CD14-positive monocyte (primary cell): Measurements from ENCODE around the gene PSMA6. TPM values are rescaled to one million over a fixed set of nuclear protein-coding genes. Genes with fewer than 3 reads are reported as not detected.

Source experiments
- DNase-seq, 3 donors: peaks; one replicate each; pipeline ENCODE4 v3.0.0-alpha.2; 2011 to 2022
- H2AFZ ChIP-seq: 2 replicates; pipeline ENCODE4 v1.6.0; 2012; ENCODE audit warnings: mild to moderate bottlenecking, low read depth, low read length, inconsistent platforms; ENCODE audit not compliant: insufficient read depth, poor library complexity, severe bottlenecking
- H3K27ac ChIP-seq, 2 donors: 1 replicate in 1 of 2; 2 replicates in 1 of 2; pipeline ENCODE4 v1.5.1; 2012 to 2013; ENCODE audit warnings: low read length in 2 of 2, control low read depth in 1 of 2, inconsistent platforms in 1 of 2, low read depth in 1 of 2, mild to moderate bottlenecking in 1 of 2
- H3K27me3 ChIP-seq, 2 donors: one replicate each; pipeline versions ENCODE4 v1.6.0 to v1.6.1; 2011 to 2013; ENCODE audit warnings: low read length in 2 of 2; ENCODE audit not compliant: control insufficient read depth in 2 of 2, insufficient read depth in 2 of 2
- H3K36me3 ChIP-seq, 2 donors: replicated peaks in 1 of 2; 1 replicate in 1 of 2; 2 replicates in 1 of 2; pipeline versions ENCODE4 v1.5.1 to v1.6.1; 2012 to 2013; ENCODE audit warnings: low read length in 2 of 2, control low read depth in 1 of 2, inconsistent platforms in 1 of 2, mild to moderate bottlenecking in 1 of 2; ENCODE audit not compliant: insufficient read depth in 2 of 2, control insufficient read depth in 1 of 2
- H3K4me1 ChIP-seq, 2 donors: 1 replicate in 1 of 2; 2 replicates in 1 of 2; pipeline versions ENCODE4 v1.5.1 to v1.6.1; 2012 to 2013; ENCODE audit warnings: low read length in 2 of 2, control low read depth in 1 of 2, inconsistent platforms in 1 of 2, mild to moderate bottlenecking in 1 of 2, moderate library complexity in 1 of 2; ENCODE audit not compliant: insufficient read depth in 2 of 2, control insufficient read depth in 1 of 2
- H3K4me2 ChIP-seq: replicated peaks from 2 replicates; pipeline ENCODE3; 2012; ENCODE audit warnings: low read length, moderate library complexity, mild to moderate bottlenecking; ENCODE audit not compliant: poor library complexity, severe bottlenecking; ENCODE audit errors: extremely low read depth
- H3K4me3 ChIP-seq, 3 experiments: fragments of 200-600 bp in 1 of 3; sonication (generic) in 1 of 3; replicated peaks in 1 of 3; 1 replicate in 2 of 3; 2 replicates in 1 of 3; pipeline ENCODE4 v1.5.1; 2011 to 2013; ENCODE audit warnings: low read length in 3 of 3, mild to moderate bottlenecking in 3 of 3, control low read depth in 2 of 3, low read depth in 2 of 3, inconsistent platforms in 1 of 3, moderate library complexity in 1 of 3
- H3K79me2 ChIP-seq: 2 replicates; pipeline ENCODE4 v1.6.0; 2012; ENCODE audit warnings: mild to moderate bottlenecking, control low read depth, inconsistent platforms, low read length, moderate library complexity; ENCODE audit not compliant: insufficient read depth
- H3K9ac ChIP-seq: 2 replicates; pipeline ENCODE4 v1.6.0; 2017; ENCODE audit warnings: low read length, mild to moderate bottlenecking; ENCODE audit not compliant: insufficient read depth, poor library complexity, severe bottlenecking
- H3K9me3 ChIP-seq, 2 donors: replicated peaks in 1 of 2; 1 replicate in 1 of 2; 2 replicates in 1 of 2; pipeline versions ENCODE4 v1.5.1 to v1.6.1; 2012 to 2013; ENCODE audit warnings: low read length in 2 of 2, control low read depth in 1 of 2; ENCODE audit not compliant: control insufficient read depth in 1 of 2, insufficient read depth in 1 of 2
- H4K20me1 ChIP-seq: 2 replicates; pipeline ENCODE4 v1.6.0; 2012; ENCODE audit warnings: mild to moderate bottlenecking, low read length, control low read depth, moderate library complexity; ENCODE audit not compliant: insufficient read depth
- H3K27ac Mint-ChIP-seq, 7 donors: one replicate each; pipeline ENCODE4 v1.8.0; 2020; ENCODE audit warnings: mild to moderate bottlenecking in 7 of 7, mixed read lengths in 7 of 7, moderate library complexity in 6 of 7, inconsistent platforms in 2 of 7
- H3K27me3 Mint-ChIP-seq, 3 donors: one replicate each; pipeline ENCODE4 v1.8.0; 2021 to 2022; ENCODE audit warnings: low read depth in 3 of 3, mild to moderate bottlenecking in 3 of 3, mixed read lengths in 3 of 3, moderate library complexity in 3 of 3, inconsistent platforms in 1 of 3
- H3K36me3 Mint-ChIP-seq, 2 donors: one replicate each; pipeline ENCODE4 v1.8.0; 2020; ENCODE audit warnings: mixed read lengths in 2 of 2, inconsistent platforms in 1 of 2, mild to moderate bottlenecking in 1 of 2
- H3K4me1 Mint-ChIP-seq: one replicate; pipeline ENCODE4 v1.8.0; 2020; ENCODE audit warnings: mild to moderate bottlenecking, mixed read lengths
- H3K4me3 Mint-ChIP-seq, 2 donors: one replicate each; pipeline ENCODE4 v1.8.0; 2020; ENCODE audit warnings: mild to moderate bottlenecking in 2 of 2, mixed read lengths in 2 of 2, moderate library complexity in 1 of 2
- H3K9me3 Mint-ChIP-seq, 7 donors: one replicate each; pipeline ENCODE4 v1.8.0; 2020 to 2022; ENCODE audit warnings: mixed read lengths in 7 of 7, mild to moderate bottlenecking in 6 of 7, moderate library complexity in 6 of 7, inconsistent platforms in 2 of 7
- WGBS: methylation state at CpG from one replicate; pipeline ENCODE4 v1.1.5; 2013; ENCODE audit warnings: missing lambda C conversion rate; ENCODE audit not compliant: insufficient coverage; 5-methylcytosine and 5-hydroxymethylcytosine counted together
- intact Hi-C, 2 donors: fragments of 100-400 bp; cut with micrococcal nuclease; formaldehyde crosslinking; loops; one replicate each; pipeline versions ENCODE4 v1.15.0 to v1.15.1; 2023
- polyA plus RNA-seq, 3 donors: library from polyadenylated mRNA; depleted of rRNA in 1 of 3; unstranded in 2 of 3; stranded (reverse) in 1 of 3; fragments of 300-500 nt in 2 of 3; fragments of >200 nt in 1 of 3; fragmentation: Illumina TruSeq in 2 of 3; gene quantifications; 1 replicate in 2 of 3; 2 replicates in 1 of 3; pipeline ENCODE4 v1.2.3, GENCODE V29; 2012 to 2021
- TF ChIP-seq, protein P1 (sequence below): fragments of 200-600 bp; IDR thresholded peaks from one replicate; pipeline ENCODE4 v1.8.0; 2022; ENCODE audit warnings: antibody characterized with exemption, mild to moderate bottlenecking

Gene PSMA6
- polyA plus RNA-seq, 3 donors: 144 to 572 (median 480) TPM

DNA sequence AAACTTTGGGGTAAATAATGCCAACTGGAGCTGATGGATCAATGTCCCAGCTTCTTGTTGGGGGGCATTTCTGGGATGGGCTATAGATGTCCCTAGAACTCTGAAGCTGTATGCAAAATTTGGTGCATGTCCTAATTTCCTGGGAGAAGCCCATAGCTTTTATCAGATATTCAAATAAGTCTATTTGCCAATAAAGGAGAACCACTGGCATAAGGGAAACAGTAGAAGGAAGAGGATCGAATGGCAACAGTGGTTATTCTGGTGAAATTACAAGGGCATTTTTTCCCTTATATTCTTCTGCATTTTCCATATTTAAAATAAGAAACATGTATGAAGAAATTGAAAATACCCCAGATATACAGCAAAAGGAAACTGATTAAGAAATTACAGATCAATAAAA is 34.2 kb downstream of the PSMA6 start:
- no peak overlapping the region for H3K4me2 ChIP-seq
- Mint-ChIP-seq H3K9me3 (no peaks in the 10 kb centered on the region), H3K4me1 (no peaks in the 10 kb centered on the region), H3K27me3 (peaks cover 0 to 1% (median 0%) of the 10 kb centered on the region in 3 donors), H3K36me3 (no peaks in the 10 kb centered on the region), H3K27ac (peak overlapping the region in 1 of 7 donors; percentile 2), H3K4me3 (no peak overlapping the region)
- H3K9ac ChIP-seq: no peak overlapping the region
- no peak for DNase-seq
- H4K20me1 ChIP-seq: no peaks in the 10 kb centered on the region
- no peaks in the 10 kb centered on the region for H3K27me3 ChIP-seq
- no peaks in the 10 kb centered on the region for H3K9me3 ChIP-seq
- no CpG with 5 or more reads among the region's 1 CpG for WGBS
- TF ChIP-seq, protein P1, sequence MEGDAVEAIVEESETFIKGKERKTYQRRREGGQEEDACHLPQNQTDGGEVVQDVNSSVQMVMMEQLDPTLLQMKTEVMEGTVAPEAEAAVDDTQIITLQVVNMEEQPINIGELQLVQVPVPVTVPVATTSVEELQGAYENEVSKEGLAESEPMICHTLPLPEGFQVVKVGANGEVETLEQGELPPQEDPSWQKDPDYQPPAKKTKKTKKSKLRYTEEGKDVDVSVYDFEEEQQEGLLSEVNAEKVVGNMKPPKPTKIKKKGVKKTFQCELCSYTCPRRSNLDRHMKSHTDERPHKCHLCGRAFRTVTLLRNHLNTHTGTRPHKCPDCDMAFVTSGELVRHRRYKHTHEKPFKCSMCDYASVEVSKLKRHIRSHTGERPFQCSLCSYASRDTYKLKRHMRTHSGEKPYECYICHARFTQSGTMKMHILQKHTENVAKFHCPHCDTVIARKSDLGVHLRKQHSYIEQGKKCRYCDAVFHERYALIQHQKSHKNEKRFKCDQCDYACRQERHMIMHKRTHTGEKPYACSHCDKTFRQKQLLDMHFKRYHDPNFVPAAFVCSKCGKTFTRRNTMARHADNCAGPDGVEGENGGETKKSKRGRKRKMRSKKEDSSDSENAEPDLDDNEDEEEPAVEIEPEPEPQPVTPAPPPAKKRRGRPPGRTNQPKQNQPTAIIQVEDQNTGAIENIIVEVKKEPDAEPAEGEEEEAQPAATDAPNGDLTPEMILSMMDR: no peak
- no peak overlapping the region for H3K27ac ChIP-seq
- no peaks in the 10 kb centered on the region for H3K79me2 ChIP-seq
- peaks cover 0 to under 1% of the 10 kb centered on the region in 2 donors for H3K4me1 ChIP-seq
- no peak overlapping the region for H2AFZ ChIP-seq
- H3K36me3 ChIP-seq: no peaks in the 10 kb centered on the region
- no peak overlapping the region for H3K4me3 ChIP-seq
- intact Hi-C loops: no loop called here

DNA sequence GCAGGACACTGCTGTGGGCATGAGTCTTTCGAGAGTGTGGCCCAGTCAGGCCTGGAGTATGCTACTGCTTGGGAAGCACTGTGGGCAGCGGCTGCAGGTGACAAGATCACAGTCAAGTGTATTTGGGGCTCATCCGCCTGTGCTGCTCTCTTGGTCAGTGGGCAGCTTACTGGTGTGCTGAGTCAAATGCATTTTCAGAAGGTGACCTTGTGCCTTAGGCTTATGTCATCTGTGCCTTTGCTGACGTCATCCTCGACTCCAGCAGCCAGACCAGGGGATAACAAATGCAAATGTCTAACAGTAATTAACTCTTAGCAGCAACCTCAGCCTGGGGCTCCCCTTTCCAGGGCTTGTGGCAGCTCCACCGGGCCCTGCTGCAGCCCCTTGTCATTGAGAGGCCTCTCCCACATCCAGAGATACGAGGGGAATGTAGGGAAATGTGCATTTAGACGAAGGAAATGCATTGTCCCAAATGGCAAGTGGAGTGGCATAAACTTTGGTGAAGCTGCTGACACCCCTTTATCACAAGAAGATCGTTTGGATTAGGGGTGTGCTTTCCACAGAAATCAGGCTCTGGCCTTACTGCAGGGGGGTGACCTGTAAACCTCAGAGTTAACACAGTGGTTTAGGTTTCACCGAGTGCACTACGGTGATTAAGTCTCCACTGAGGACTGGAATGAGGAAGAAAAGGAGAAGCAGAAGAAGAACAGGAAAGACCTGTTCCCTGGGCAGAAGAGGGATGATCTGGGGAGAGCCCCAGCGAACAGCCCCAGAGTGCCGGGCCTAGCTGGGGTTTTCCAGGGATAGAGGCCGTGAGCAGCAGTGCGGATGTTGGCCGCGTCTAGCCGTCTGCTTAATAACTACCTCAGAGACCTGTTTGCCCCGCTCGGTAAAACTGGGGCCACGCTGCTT is 39.7 kb downstream of the PSMA6 start:
- Histone ChIP-seq H3K9ac (peak overlapping the region; percentile 25), H3K4me2 (peak overlapping the region; percentile 46), H3K79me2 (no peaks in the 10 kb centered on the region), H3K9me3 (no peaks in the 10 kb centered on the region), H3K4me1 (peaks cover 48% of the 10 kb centered on the region in 2 donors), H3K36me3 (no peaks in the 10 kb centered on the region), H3K27ac (peak overlapping the region; percentile 39 to 61), H2AFZ (peak overlapping the region; percentile 26), H3K27me3 (no peaks in the 10 kb centered on the region), H4K20me1 (no peaks in the 10 kb centered on the region), H3K4me3 (peak overlapping the region in 1 of 3 experiments; percentile 48)
- H3K27me3 Mint-ChIP-seq: peaks cover 0 to 3% (median 0%) of the 10 kb centered on the region in 3 donors
- H3K27ac Mint-ChIP-seq: peak overlapping the region; percentile 86 to 94 (median 91)
- no peaks in the 10 kb centered on the region for H3K9me3 Mint-ChIP-seq
- H3K4me1 Mint-ChIP-seq: peaks cover 48% of the 10 kb centered on the region
- TF ChIP-seq, protein P1: no peak
- no peaks in the 10 kb centered on the region for H3K36me3 Mint-ChIP-seq
- peak overlapping the region; percentile 57 to 74 for H3K4me3 Mint-ChIP-seq
- peak; percentile 62 to 93 (median 70) for DNase-seq
- WGBS: 28% methylated on average over 14 of the region's 21 CpGs
- intact Hi-C loops: loop anchor here in 1 of 2 donors (5.0 kb wide), 2 partner anchors 35 to 70 kb away; partner anchors contain the start of gene NFKBIA
